Measurements from ENCODE around the gene TMPRSS3. TPM values are rescaled to one million over a fixed set of nuclear protein-coding genes. Genes with fewer than 3 reads are reported as not detected.

The TMPRSS3 gene
- total RNA-seq, 1 donor from 2014 or later = not detected

GRCh38 chr21:42393443-42393950, 2.4 kb downstream of the TMPRSS3 start:
- Mint-ChIP-seq H3K9me3 (no peaks in the 10 kb centered on the region), H3K27ac (peak overlapping the region; percentile 4), H3K4me1 (peaks cover 35% of the 10 kb centered on the region), H3K36me3 (ENCODE audit: low read depth) (no peaks in the 10 kb centered on the region), H3K27me3 (peaks cover 7% of the 10 kb centered on the region), H3K4me3 (peak overlapping the region; percentile 22)
- intact Hi-C loops (cut with micrococcal nuclease) = loop anchor here (2.0 kb wide), 1 partner anchor 21 kb away; no protein-coding TSS in a partner anchor
- TF ChIP-seq CTCF (IDR thresholded peaks at IDR 0.05) = no peak
- ATAC-seq (ENCODE audit: low read depth) (no peak), DNase-seq (no peak)
- POLR2A ChIA-PET = interaction anchor here (0.8 to 1.1 kb wide), 2 partner anchors 11 to 21 kb away, joined by 3 read pairs; no protein-coding TSS in a partner anchor
- CTCF ChIA-PET = no interaction called here

GRCh38 chr21:42392731-42393442, 3.0 kb downstream of the TMPRSS3 start:
- Mint-ChIP-seq H3K4me1 (peaks cover 35% of the 10 kb centered on the region), H3K36me3 (ENCODE audit: low read depth) (no peaks in the 10 kb centered on the region), H3K9me3 (no peaks in the 10 kb centered on the region), H3K27me3 (peaks cover 7% of the 10 kb centered on the region), H3K27ac (peak overlapping the region; percentile 4), H3K4me3 (peak overlapping the region; percentile 22)
- intact Hi-C loops (cut with micrococcal nuclease) = loop anchor here (2.0 kb wide), 1 partner anchor 22 kb away; no protein-coding TSS in a partner anchor
- CTCF ChIA-PET = interaction anchor here (0.8 kb wide), 1 partner anchor 23 kb away, joined by 3 read pairs; no protein-coding TSS in a partner anchor
- DNase-seq (no peak), ATAC-seq (ENCODE audit: low read depth) (peak; percentile 83)
- POLR2A ChIA-PET = interaction anchor here (0.5 to 1.1 kb wide), 3 partner anchors 12 to 261 kb away, joined by 3 read pairs; partner anchors contain the start of gene PDE9A
- TF ChIP-seq CTCF (IDR thresholded peaks at IDR 0.05) = no peak

GRCh38 chr21:42391297-42391696, 4.6 kb downstream of the TMPRSS3 start:
- Mint-ChIP-seq H3K36me3 (ENCODE audit: low read depth) (no peaks in the 10 kb centered on the region), H3K27me3 (peaks cover 5% of the 10 kb centered on the region), H3K4me3 (no peak overlapping the region), H3K9me3 (no peaks in the 10 kb centered on the region), H3K27ac (no peak overlapping the region), H3K4me1 (peaks cover 30% of the 10 kb centered on the region)
- ChIA-PET POLR2A (no interaction called here), CTCF (no interaction called here)
- intact Hi-C loops (cut with micrococcal nuclease) = no loop called here
- ATAC-seq (ENCODE audit: low read depth) (no peak), DNase-seq (no peak)
- TF ChIP-seq CTCF (IDR thresholded peaks at IDR 0.05) = no peak

- no peak for TF ChIP-seq CTCF (IDR thresholded peaks at IDR 0.05)
- H3K4me1 Mint-ChIP-seq = peaks cover 34% of the 10 kb centered on the region
- H3K9me3 Mint-ChIP-seq = no peaks in the 10 kb centered on the region
- no peaks in the 10 kb centered on the region for H3K36me3 Mint-ChIP-seq (ENCODE audit: low read depth)
- no peak overlapping the region for H3K4me3 Mint-ChIP-seq
- ATAC-seq (ENCODE audit: low read depth) (no peak), DNase-seq (no peak)
- peaks cover 5% of the 10 kb centered on the region for H3K27me3 Mint-ChIP-seq
- no peak overlapping the region for H3K27ac Mint-ChIP-seq
- ChIA-PET POLR2A (no interaction called here), CTCF (no interaction called here)
- intact Hi-C loops (cut with micrococcal nuclease) = no loop called here
Observed at GRCh38 chr21:42390696-42391095, 5.2 kb downstream of the TMPRSS3 start.

- no peak for DNase-seq
- ATAC-seq (ENCODE audit: low read depth) = no peak
- POLR2A ChIA-PET = no interaction called here
- no peak for TF ChIP-seq CTCF (IDR thresholded peaks at IDR 0.05)
- intact Hi-C loops (cut with micrococcal nuclease) = no loop called here
- Mint-ChIP-seq H3K4me1 (peaks cover 39% of the 10 kb centered on the region), H3K9me3 (no peaks in the 10 kb centered on the region), H3K36me3 (ENCODE audit: low read depth) (no peaks in the 10 kb centered on the region), H3K4me3 (no peak overlapping the region), H3K27me3 (peaks cover 5% of the 10 kb centered on the region), H3K27ac (no peak overlapping the region)
- CTCF ChIA-PET = no interaction called here
Observed at GRCh38 chr21:42390193-42390592, 5.7 kb downstream of the TMPRSS3 start.
